ENCODE measurements around the gene LRRC58. TPM values are rescaled to one million over a fixed set of nuclear protein-coding genes. Genes with fewer than 3 reads are reported as not detected.

The LRRC58 gene
- 15.4 TPM in 2 replicates for total RNA-seq (2021; fragmentation: NEBNext Ultra II Directional; extraction: Animal tissue kit (Norgen Biotek cat#: 25700))
- polyA plus RNA-seq (2011; rRNA removed): 2.6 and 4.3 TPM in 2 replicates
- 4.9 TPM for polyA plus RNA-seq (2011; cell fraction: cytosol; rRNA removed)
- 2.1 TPM for polyA plus RNA-seq (2011; cell fraction: nucleus; rRNA removed)
- 3.5 to 8.1 TPM (median 4.3 TPM) in 4 replicates for polyA plus RNA-seq (2012, experiment 1 of 2)
- 0.47 TPM for polyA plus RNA-seq (2012, experiment 2 of 2)
- polyA plus RNA-seq (2013, experiment 1 of 2): 12.9 TPM
- polyA plus RNA-seq (2013, experiment 2 of 2): 11.7 TPM
- polyA minus RNA-seq (2011; rRNA and poly(A)+ RNA removed): 9.0 and 16.1 TPM in 2 replicates
- 6.9 TPM for polyA minus RNA-seq (2011; cell fraction: cytosol; rRNA and poly(A)+ RNA removed)
- 14.3 TPM for polyA minus RNA-seq (2011; cell fraction: nucleus; rRNA and poly(A)+ RNA removed)
- long read RNA-seq, experiment 1, full-length matches to known transcripts: 3 of 23 reads
- long read RNA-seq, experiment 1, partial matches to known transcripts: 0 of 23 reads
- long read RNA-seq, experiment 1, other reads (novel, unspliced or antisense): 20 of 23 reads
- long read RNA-seq, experiment 2, partial matches to known transcripts: 0 of 2 reads
- long read RNA-seq, experiment 2, other reads (novel, unspliced or antisense): 2 of 2 reads

GRCh38 chr3:120348991-120349854 lies at the start of gene LRRC58:
TSS of gene LRRC58 (minus strand) at chr3:120349354. CDS start at chr3:120349243, 111 bp downstream.
- WGBS, 2 experiments (ENCODE audit: extremely low coverage in 1 of 2, insufficient coverage in 1 of 2, insufficient read length in 1 of 2, insufficient replicate concordance in 2 of 2, low coverage in 1 of 2, low lambda C conversion rate in 2 of 2, missing lambda C conversion rate in 1 of 2): 2% methylated on average over 75 of the region's 95 CpGs; no CpG with 5 or more reads in 1 of the 2 experiments
- TF ChIP-seq RNF2 (IDR thresholded peaks at IDR 0.05; ENCODE audit: borderline replicate concordance, low read depth, low read length, missing control alignments, poor library complexity, severe bottlenecking): peak; percentile 15
- peak; percentile 20; the same call in 1 of the 2 replicates for TF ChIP-seq NRF1 (IDR thresholded peaks at IDR 0.05; ENCODE audit: low read depth, low read length)
- TF ChIP-seq ASH2L (IDR thresholded peaks at IDR 0.05; ENCODE audit: low read length): peak; percentile 75
- peak; percentile 82 for TF ChIP-seq PHF8 (conservative IDR thresholded peaks at IDR 0.05; ENCODE audit: low read depth, low read length)
- TF ChIP-seq CREB1 (IDR thresholded peaks at IDR 0.05): peak; percentile 3
- TF ChIP-seq SAP30 (IDR thresholded peaks at IDR 0.05; ENCODE audit: insufficient read depth, insufficient replicate concordance, low read length): no peak
- no peak for TF ChIP-seq RXRA (IDR thresholded peaks at IDR 0.05; ENCODE audit: insufficient read depth, low read depth, low read length)

More at GRCh38 chr3:120348991-120349854, at the start of gene LRRC58:
- ChIA-PET POLR2A (ENCODE audit: partially characterized antibody) (interaction anchor here (0.6 to 2.6 kb wide), 24 partner anchors 9 to 440 kb away, joined by 3 to 14 read pairs (median 4); partner anchors contain the start of gene GSK3B), CTCF (ENCODE audit: partially characterized antibody) (interaction anchor here (0.5 to 2.5 kb wide), 13 partner anchors 9 to 729 kb away, joined by 3 to 14 read pairs (median 3); no protein-coding TSS in a partner anchor)
- Histone ChIP-seq H3K79me2 (ENCODE audit: control insufficient read depth in 1 of 2, insufficient read depth in 2 of 2, low read length in 2 of 2) (peaks cover 0 to 24% of the 10 kb centered on the region in 2 experiments; a peak in 2 of 4 replicates), H2BK120ac (replicated peaks; ENCODE audit: low read depth, low read length) (no peak within 1 kb of the TSS), H3K4me2 (ENCODE audit: insufficient read depth in 1 of 2, low read depth in 2 of 2, low read length in 2 of 2) (peak within 1 kb of the TSS; percentile 84 to 90), H2BK20ac (ENCODE audit: low read length) (no peak within 1 kb of the TSS), H4K5ac (ENCODE audit: insufficient read length, low read depth, low read length) (peak within 1 kb of the TSS; percentile 67), H4K91ac (replicated peaks; ENCODE audit: insufficient read length, low read length) (peak within 1 kb of the TSS; percentile 83), H3K79me1 (ENCODE audit: low read depth, low read length) (peaks cover 2% of the 10 kb centered on the region; the same call in 1 of the 2 replicates), H4K20me1 (replicated peaks in 1 of 2; ENCODE audit: control insufficient read depth in 1 of 2, insufficient read depth in 2 of 2, low read length in 2 of 2) (peaks cover 2% of the 10 kb centered on the region in 2 experiments), H3K14ac (ENCODE audit: insufficient read length) (no peak within 1 kb of the TSS), H3K9me3 (ENCODE audit: insufficient read depth in 2 of 2, low read depth in 1 of 2, low read length in 1 of 2) (no peaks in the 10 kb centered on the region), H2BK12ac (ENCODE audit: low read depth, low read length) (no peak within 1 kb of the TSS; the same call in 1 of the 2 replicates), H3K4me3 (ENCODE audit: extremely low read depth in 1 of 4, insufficient read depth in 2 of 4, low read depth in 3 of 4, low read length in 4 of 4) (peak within 1 kb of the TSS; percentile 73 to 88 (median 76)), H3K4me1 (replicated peaks in 1 of 4; ENCODE audit: control insufficient read depth in 3 of 4, insufficient read depth in 4 of 4, low read length in 3 of 4) (peaks cover 0 to 4% (median 2%) of the 10 kb centered on the region in 4 experiments; a peak in 2 of 7 replicates), H3K23ac (ENCODE audit: insufficient read length) (no peak within 1 kb of the TSS), H2AFZ (ENCODE audit: low read length) (peak within 1 kb of the TSS; percentile 18; the same call in 1 of the 2 replicates), H3K27me3 (replicated peaks in 1 of 4; ENCODE audit: control insufficient read depth in 3 of 4, extremely low read depth in 1 of 4, insufficient read depth in 3 of 4, low read length in 3 of 4) (peaks cover 0 to 6% (median 3%) of the 10 kb centered on the region in 4 experiments; a peak in 3 of 7 replicates), H3K18ac (ENCODE audit: extremely low read depth, low read length) (peak within 1 kb of the TSS; percentile 86), H3K9ac (replicated peaks in 1 of 4; ENCODE audit: extremely low read depth in 1 of 4, low read depth in 3 of 4, low read length in 3 of 4) (peak within 1 kb of the TSS; percentile 68 to 87 (median 78)), H2BK15ac (ENCODE audit: low read length) (no peak within 1 kb of the TSS), H2BK5ac (ENCODE audit: low read depth, low read length) (peak within 1 kb of the TSS; percentile 53; the same call in 1 of the 2 replicates), H3K4ac (replicated peaks; ENCODE audit: insufficient read length, low read depth, low read length) (peak within 1 kb of the TSS; percentile 96), H3K56ac (replicated peaks; ENCODE audit: insufficient read length, low read depth, low read length) (peak within 1 kb of the TSS; percentile 78), H4K8ac (ENCODE audit: extremely low read depth, insufficient read depth, low read length) (peak within 1 kb of the TSS; percentile 96), H3K36me3 (ENCODE audit: control insufficient read depth in 2 of 4, insufficient read depth in 4 of 4, low read length in 3 of 4) (no peaks in the 10 kb centered on the region), H2AK5ac (ENCODE audit: low read depth, low read length) (no peak within 1 kb of the TSS), H3K27ac (ENCODE audit: low read depth, low read length) (peak within 1 kb of the TSS; percentile 25; the same call in 1 of the 2 replicates), H3K23me2 (ENCODE audit: low read depth, low read length) (peaks cover 11% of the 10 kb centered on the region)
- FAIRE-seq (no peak), DNase-seq (ENCODE audit: low read depth in 1 of 2, low spot score in 2 of 2) (peak; percentile 31 to 86)

All from H1 (cell line).